ENCODE data around the gene SLC22A31. TPM values are rescaled to one million over a fixed set of nuclear protein-coding genes. Genes with fewer than 3 reads are reported as not detected.

The SLC22A31 gene
- total and polyA plus RNA-seq, 2 donors (not counting 3 experiments of a cell fraction or from before 2014, with no cell fraction given), result 1.0 TPM; not detected in 1

GRCh38 chr16:89172171-89172527 is 28.2 kb downstream of the SLC22A31 start:
- BruUV-seq (replicated peaks), result no TSS peak

More at GRCh38 chr16:89172171-89172527, 28.2 kb downstream of the SLC22A31 start:
- Histone ChIP-seq H2AFZ (ENCODE audit: low read depth, low read length) (no peak overlapping the region), H3K9me3 (replicated peaks; ENCODE audit: control insufficient read depth, insufficient read depth, low read length) (no peaks in the 10 kb centered on the region), H3K79me2 (ENCODE audit: control insufficient read depth, insufficient read depth, low read length) (no peaks in the 10 kb centered on the region), H3K4me1 (ENCODE audit: control insufficient read depth, extremely low read depth, insufficient read depth, low read length) (peaks cover 3% of the 10 kb centered on the region), H3K36me3 (ENCODE audit: control insufficient read depth in 2 of 2, extremely low read depth in 1 of 2, insufficient read depth in 2 of 2, low read length in 2 of 2) (no peaks in the 10 kb centered on the region), H3K4me2 (ENCODE audit: insufficient read depth, low read length) (no peak overlapping the region), H3K9me1 (replicated peaks; ENCODE audit: control insufficient read depth, extremely low read depth, insufficient read depth, low read length) (no peaks in the 10 kb centered on the region), H3K27ac (ENCODE audit: insufficient read depth, low read depth, low read length) (no peak overlapping the region), H3K4me3 (replicated peaks in 1 of 3; ENCODE audit: insufficient read depth in 1 of 3, low read depth in 1 of 3, low read length in 3 of 3) (no peak overlapping the region), H3K9ac (replicated peaks; ENCODE audit: extremely low read depth, insufficient read depth, low read length) (no peak overlapping the region), H4K20me1 (replicated peaks; ENCODE audit: control insufficient read depth, extremely low read depth, insufficient read depth, low read length) (no peaks in the 10 kb centered on the region), H3K27me3 (ENCODE audit: control insufficient read depth in 2 of 2, insufficient read depth in 2 of 2, low read length in 2 of 2) (peaks cover 0 to 3% of the 10 kb centered on the region in 2 experiments)
- intact Hi-C loops (cut with micrococcal nuclease), result no loop called here
- dilution Hi-C loops (cut with MboI; ENCODE audit: extremely low pct_ligation_motif_present, low sequenced_read_pairs), result no loop called here
- ChIA-PET CTCF (no interaction called here), POLR2A (no interaction called here)
- TF ChIP-seq MAX (IDR thresholded peaks at IDR 0.05; ENCODE audit: insufficient read depth, insufficient read length), result no peak
- TF ChIP-seq MYC (IDR thresholded peaks at IDR 0.05; ENCODE audit: low read depth, low read length), result no peak
- TF ChIP-seq CTCF (IDR thresholded peaks at IDR 0.05; ENCODE audit: extremely low read depth in 1 of 2, insufficient read depth in 1 of 2, low read depth in 1 of 2, low read length in 2 of 2), result no peak
- TF ChIP-seq POLR2A (IDR thresholded peaks at IDR 0.05; ENCODE audit: low read depth, low read length), result no peak
- no peak for TF ChIP-seq POLR2AphosphoS5 (IDR thresholded peaks at IDR 0.05; ENCODE audit: insufficient read depth, low read depth, low read length)
- TF ChIP-seq JUN (IDR thresholded peaks at IDR 0.05; ENCODE audit: borderline replicate concordance, insufficient read depth, insufficient read length, low read depth), result no peak
- no peak for TF ChIP-seq EZH2 (IDR thresholded peaks at IDR 0.05; ENCODE audit: borderline replicate concordance, low read depth, low read length, severe bottlenecking)
- no peak for TF ChIP-seq FOS (IDR thresholded peaks at IDR 0.05; ENCODE audit: borderline replicate concordance, insufficient read depth, low read length)
- no peak for TF ChIP-seq GATA2 (IDR thresholded peaks at IDR 0.05; ENCODE audit: insufficient read depth, insufficient read length, low read depth, low read length)
- FAIRE-seq, result no peak
- no peak for DNase-seq (ENCODE audit: low read depth, low spot score)

All from endothelial cell of umbilical vein (primary cell).